Tibial artery (tissue), 4 donors: ENCODE data around the gene RAPGEF3.

Experiments
- DNase-seq, 2 donors: peaks; one replicate each; pipeline ENCODE4 v3.0.0-alpha.2; 2019
- H3K27ac ChIP-seq, 2 donors: fragments of 200-600 bp; sonication (generic) in 1 of 2; 1 replicate in 1 of 2; 2 replicates in 1 of 2; pipeline ENCODE4 v1.5.1; 2018 to 2019; ENCODE audit warnings: mild to moderate bottlenecking in 1 of 2
- H3K27me3 ChIP-seq, 2 donors: fragments of 200-600 bp; sonication (generic) in 1 of 2; one replicate each; pipeline versions ENCODE4 v1.5.1 to v1.6.0; 2016 to 2019
- H3K36me3 ChIP-seq, 3 donors: fragments of 200-600 bp; sonication (generic) in 2 of 3; one replicate each; pipeline ENCODE4 v1.5.1; 2016 to 2019; ENCODE audit warnings: mild to moderate bottlenecking in 2 of 3
- H3K4me1 ChIP-seq, 4 donors: fragments of 200-600 bp; sonication (generic) in 2 of 4; 1 replicate in 3 of 4; 2 replicates in 1 of 4; pipeline ENCODE4 v1.5.1; 2016 to 2019
- H3K4me3 ChIP-seq, 2 donors: fragments of 200-600 bp; sonication (generic) in 1 of 2; 1 replicate in 1 of 2; 2 replicates in 1 of 2; pipeline ENCODE4 v1.5.1; 2018 to 2019; ENCODE audit warnings: mild to moderate bottlenecking in 2 of 2
- H3K9me3 ChIP-seq, 3 donors: fragments of 200-600 bp; sonication (generic) in 1 of 3; one replicate each; pipeline ENCODE4 v1.5.1; 2016 to 2019
- intact Hi-C: fragments of 100-400 bp; cut with DNase I; formaldehyde crosslinking; loops from one replicate; pipeline ENCODE4 v1.15.0; 2023; ENCODE audit warnings: low total_unique reads
- TF ChIP-seq, protein P1 (sequence below), 2 experiments: fragments of 200-600 bp in 1 of 2; fragments of 450-650 bp in 1 of 2; IDR thresholded peaks; one replicate each; pipeline ENCODE4 v1.5.1; 2017 to 2019; ENCODE audit warnings: antibody characterized with exemption in 2 of 2, mild to moderate bottlenecking in 1 of 2, moderate library complexity in 1 of 2

Gene RAPGEF3

DNA sequence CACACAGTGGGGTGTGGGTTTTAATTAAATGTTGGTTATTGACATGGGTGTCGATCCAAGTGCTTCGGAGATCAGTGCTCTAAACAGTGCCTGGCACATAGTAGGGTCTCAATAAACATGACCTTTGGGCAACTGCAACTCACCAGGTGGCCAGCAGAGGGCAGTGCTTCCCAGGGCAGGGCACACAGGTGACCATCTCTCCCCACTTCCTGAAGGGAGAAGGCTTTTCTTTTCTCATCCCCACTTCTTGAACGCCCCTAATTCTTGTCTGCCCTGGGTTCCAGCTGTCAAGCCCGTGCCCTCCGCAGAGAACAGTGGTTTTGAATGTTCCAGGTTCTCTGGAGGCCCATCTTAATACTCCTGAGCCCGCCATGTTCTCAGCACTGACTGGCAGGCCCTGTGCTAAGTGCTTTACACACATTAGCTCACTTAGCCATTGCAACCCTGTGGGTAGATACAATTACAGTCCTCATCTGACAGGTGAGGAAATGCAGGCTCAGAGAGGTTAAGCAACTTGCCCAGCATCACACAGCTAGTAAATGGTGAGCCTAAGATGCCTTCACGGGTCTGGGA lies 16.3 kb downstream of the RAPGEF3 start:
- H3K27ac ChIP-seq, result no peak overlapping the region

DNA sequence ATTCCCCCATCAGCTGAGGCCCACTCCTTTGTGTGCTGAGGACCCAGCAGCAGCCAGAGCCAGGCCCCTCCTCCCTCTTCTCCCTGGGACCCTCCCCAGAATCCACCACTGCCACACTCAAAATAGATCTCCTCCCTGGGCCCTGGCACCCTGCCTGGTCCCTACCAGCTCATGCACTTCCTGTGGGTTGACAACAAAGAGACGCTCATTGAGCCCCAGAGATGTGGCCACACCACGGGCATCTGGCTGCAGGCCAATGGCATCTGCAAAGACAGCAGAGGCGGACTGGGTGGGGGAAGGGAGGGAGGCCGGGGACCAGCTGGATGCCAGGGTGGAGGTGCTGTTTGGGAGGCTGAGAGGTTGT lies 17.4 kb downstream of the RAPGEF3 start:
- peaks cover 7 to 38% (median 31%) of the 10 kb centered on the region in 4 donors for H3K4me1 ChIP-seq
- intact Hi-C loops, result loop anchor here (5.0 kb wide), 1 partner anchor 36 kb away; no protein-coding TSS in a partner anchor
- peak; percentile 86 to 88 for DNase-seq
- no peaks in the 10 kb centered on the region for H3K9me3 ChIP-seq
- peaks cover 0 to 17% (median 0%) of the 10 kb centered on the region in 3 donors for H3K36me3 ChIP-seq
- H3K4me3 ChIP-seq, result no peak overlapping the region
- no peaks in the 10 kb centered on the region for H3K27me3 ChIP-seq
- TF ChIP-seq, protein P1, sequence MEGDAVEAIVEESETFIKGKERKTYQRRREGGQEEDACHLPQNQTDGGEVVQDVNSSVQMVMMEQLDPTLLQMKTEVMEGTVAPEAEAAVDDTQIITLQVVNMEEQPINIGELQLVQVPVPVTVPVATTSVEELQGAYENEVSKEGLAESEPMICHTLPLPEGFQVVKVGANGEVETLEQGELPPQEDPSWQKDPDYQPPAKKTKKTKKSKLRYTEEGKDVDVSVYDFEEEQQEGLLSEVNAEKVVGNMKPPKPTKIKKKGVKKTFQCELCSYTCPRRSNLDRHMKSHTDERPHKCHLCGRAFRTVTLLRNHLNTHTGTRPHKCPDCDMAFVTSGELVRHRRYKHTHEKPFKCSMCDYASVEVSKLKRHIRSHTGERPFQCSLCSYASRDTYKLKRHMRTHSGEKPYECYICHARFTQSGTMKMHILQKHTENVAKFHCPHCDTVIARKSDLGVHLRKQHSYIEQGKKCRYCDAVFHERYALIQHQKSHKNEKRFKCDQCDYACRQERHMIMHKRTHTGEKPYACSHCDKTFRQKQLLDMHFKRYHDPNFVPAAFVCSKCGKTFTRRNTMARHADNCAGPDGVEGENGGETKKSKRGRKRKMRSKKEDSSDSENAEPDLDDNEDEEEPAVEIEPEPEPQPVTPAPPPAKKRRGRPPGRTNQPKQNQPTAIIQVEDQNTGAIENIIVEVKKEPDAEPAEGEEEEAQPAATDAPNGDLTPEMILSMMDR (IDR thresholded peaks at IDR 0.05), result no peak
- peak overlapping the region in 1 of 2 donors; percentile 11 for H3K27ac ChIP-seq

More for the DNA sequence above, 16.3 kb downstream of the RAPGEF3 start:
- H3K36me3 ChIP-seq, result peaks cover 0 to 27% (median 3%) of the 10 kb centered on the region in 3 donors
- DNase-seq, result peak in 1 of 2 donors; percentile 47
- no peak overlapping the region for H3K4me3 ChIP-seq
- H3K9me3 ChIP-seq, result no peaks in the 10 kb centered on the region
- no peaks in the 10 kb centered on the region for H3K27me3 ChIP-seq
- peaks cover 7 to 27% (median 22%) of the 10 kb centered on the region in 4 donors for H3K4me1 ChIP-seq
- TF ChIP-seq, protein P1 (IDR thresholded peaks at IDR 0.05), result peak; percentile 96 to 98
- intact Hi-C loops, result loop anchor here (5.0 kb wide), 1 partner anchor 35 kb away; no protein-coding TSS in a partner anchor

DNA sequence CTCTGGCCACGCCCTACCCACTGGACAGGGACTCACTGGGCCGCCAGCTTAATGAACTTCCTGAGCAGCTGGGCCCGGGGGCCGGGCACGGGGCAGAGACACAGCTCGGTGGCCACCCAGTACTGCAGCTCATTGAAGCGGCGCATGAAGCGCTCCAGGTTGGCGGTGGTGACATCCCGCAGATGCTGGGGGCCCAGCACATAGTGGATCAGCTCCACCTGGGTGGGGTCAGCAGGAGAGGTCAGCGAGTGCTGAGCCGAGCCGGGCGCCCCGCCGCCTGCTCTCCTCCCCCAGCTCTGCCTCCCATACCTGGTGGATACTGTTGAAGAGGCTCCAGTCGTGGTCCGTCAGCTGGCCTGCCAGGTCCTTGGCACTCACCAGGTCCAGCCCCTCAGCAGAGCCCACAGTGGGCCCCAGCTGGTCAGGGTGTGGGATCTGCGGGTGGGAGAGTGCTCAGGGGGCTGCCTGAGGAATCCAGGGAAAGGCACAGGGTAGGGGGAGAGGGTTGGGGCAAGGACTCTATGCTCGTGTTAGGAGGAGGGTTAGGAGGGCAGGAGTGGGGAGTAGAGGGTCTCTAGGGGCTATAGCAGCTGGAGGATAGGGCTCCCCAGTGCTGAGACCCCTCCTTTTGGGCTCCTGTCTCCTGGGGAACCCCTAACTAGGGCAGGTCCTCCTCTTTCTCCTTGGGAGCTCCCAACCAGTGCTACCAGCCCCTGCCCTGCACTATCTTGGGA lies 17.9 kb downstream of the RAPGEF3 start:
- Histone ChIP-seq H3K4me1 (peaks cover 12 to 43% (median 36%) of the 10 kb centered on the region in 4 donors), H3K9me3 (no peaks in the 10 kb centered on the region), H3K4me3 (no peak overlapping the region), H3K27ac (peak overlapping the region in 1 of 2 donors; percentile 11), H3K36me3 (peaks cover 0 to 13% (median 0%) of the 10 kb centered on the region in 3 donors), H3K27me3 (no peaks in the 10 kb centered on the region)
- intact Hi-C loops, result loop anchor here (5.0 kb wide), 1 partner anchor 37 kb away; no protein-coding TSS in a partner anchor
- no peak for DNase-seq
- TF ChIP-seq, protein P1 (IDR thresholded peaks at IDR 0.05), result no peak

DNA sequence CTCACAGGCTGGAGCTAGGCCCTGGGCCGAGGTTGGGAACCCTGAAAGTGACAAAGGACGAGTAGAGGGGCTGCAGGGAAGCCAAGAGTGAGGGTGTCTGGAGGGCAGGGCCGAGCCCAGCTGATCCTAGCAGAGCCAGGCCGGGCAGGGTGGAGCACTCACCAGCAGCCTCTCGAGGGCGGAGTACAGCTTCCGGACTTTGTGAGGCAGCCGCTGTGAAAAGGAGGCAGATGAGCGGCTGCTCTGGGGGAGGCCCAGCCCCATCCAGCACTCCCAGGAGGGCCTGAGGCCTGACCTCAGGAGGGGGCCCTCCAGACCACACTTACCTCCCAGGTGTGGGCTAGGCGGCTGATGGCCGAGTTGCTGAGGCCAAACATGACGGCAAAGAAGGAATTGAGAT lies 18.7 kb downstream of the RAPGEF3 start:
- Histone ChIP-seq H3K27ac (no peak overlapping the region), H3K27me3 (no peaks in the 10 kb centered on the region), H3K4me3 (no peak overlapping the region), H3K9me3 (no peaks in the 10 kb centered on the region), H3K36me3 (peaks cover 0 to 13% (median 0%) of the 10 kb centered on the region in 3 donors), H3K4me1 (peaks cover 13 to 50% (median 44%) of the 10 kb centered on the region in 4 donors)
- TF ChIP-seq, protein P1 (IDR thresholded peaks at IDR 0.05), result no peak
- intact Hi-C loops, result loop anchor here (5.0 kb wide), 1 partner anchor 37 kb away; no protein-coding TSS in a partner anchor
- DNase-seq, result no peak

DNA sequence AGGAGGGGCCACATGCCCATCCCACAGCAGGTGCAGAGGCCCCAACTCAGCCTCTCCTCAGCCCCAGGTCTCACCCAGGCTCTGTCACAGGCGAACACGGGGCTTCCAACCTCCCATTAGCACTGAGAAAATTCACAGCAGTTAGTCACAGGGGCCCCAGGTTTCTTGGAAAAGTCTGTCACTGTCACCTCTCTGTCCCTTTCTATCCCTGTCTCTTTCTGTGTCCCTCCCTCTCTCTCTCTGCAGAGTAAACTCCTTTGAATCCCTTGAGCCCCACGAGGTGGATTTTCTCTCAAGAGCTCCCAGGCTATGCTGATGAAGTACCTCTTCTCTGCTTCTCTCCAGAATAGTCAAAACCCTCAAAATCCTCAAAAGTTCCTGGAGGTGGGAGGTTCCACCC lies 19.4 kb downstream of the RAPGEF3 start:
- peaks cover 13 to 50% (median 45%) of the 10 kb centered on the region in 4 donors for H3K4me1 ChIP-seq
- peaks cover 0 to 13% (median 0%) of the 10 kb centered on the region in 3 donors for H3K36me3 ChIP-seq
- no peak overlapping the region for H3K27ac ChIP-seq
- no peak overlapping the region for H3K4me3 ChIP-seq
- TF ChIP-seq, protein P1 (IDR thresholded peaks at IDR 0.05), result no peak
- intact Hi-C loops, result no loop called here
- no peak for DNase-seq
- no peaks in the 10 kb centered on the region for H3K27me3 ChIP-seq
- no peaks in the 10 kb centered on the region for H3K9me3 ChIP-seq
